ENCODE results near the gene BEND6.

DNA sequence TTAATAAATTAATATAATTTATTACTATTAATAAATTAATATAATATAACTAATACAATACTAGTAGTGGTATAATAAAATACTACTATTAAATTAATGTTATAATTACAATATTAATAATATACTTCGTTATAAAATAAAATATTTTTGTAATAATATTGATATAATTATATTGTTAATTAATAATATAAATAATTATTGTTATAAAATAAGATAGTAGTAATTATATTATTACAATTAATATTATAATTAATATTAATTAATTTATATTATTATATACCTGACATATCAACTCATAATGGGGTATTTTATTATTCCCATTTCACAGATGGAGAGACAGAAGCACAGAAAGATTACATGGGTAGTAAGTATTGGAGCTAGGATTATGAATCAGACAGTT, 8.9 kb downstream of the BEND6 start:
- TF ChIP-seq, protein P1, sequence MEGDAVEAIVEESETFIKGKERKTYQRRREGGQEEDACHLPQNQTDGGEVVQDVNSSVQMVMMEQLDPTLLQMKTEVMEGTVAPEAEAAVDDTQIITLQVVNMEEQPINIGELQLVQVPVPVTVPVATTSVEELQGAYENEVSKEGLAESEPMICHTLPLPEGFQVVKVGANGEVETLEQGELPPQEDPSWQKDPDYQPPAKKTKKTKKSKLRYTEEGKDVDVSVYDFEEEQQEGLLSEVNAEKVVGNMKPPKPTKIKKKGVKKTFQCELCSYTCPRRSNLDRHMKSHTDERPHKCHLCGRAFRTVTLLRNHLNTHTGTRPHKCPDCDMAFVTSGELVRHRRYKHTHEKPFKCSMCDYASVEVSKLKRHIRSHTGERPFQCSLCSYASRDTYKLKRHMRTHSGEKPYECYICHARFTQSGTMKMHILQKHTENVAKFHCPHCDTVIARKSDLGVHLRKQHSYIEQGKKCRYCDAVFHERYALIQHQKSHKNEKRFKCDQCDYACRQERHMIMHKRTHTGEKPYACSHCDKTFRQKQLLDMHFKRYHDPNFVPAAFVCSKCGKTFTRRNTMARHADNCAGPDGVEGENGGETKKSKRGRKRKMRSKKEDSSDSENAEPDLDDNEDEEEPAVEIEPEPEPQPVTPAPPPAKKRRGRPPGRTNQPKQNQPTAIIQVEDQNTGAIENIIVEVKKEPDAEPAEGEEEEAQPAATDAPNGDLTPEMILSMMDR (IDR thresholded peaks at IDR 0.05) = no peak
- no peak for TF ChIP-seq POLR2A (IDR thresholded peaks at IDR 0.05)
- TF ChIP-seq EP300 (IDR thresholded peaks at IDR 0.05) = no peak
